ENCODE results near the gene UCHL5. TPM values are rescaled to one million over a fixed set of nuclear protein-coding genes. Genes with fewer than 3 reads are reported as not detected.

The UCHL5 gene
- total RNA-seq, 1 donor from 2014 or later, result 40.9 TPM

GRCh38 chr1:192974701-192975100 lies 84.5 kb downstream of the UCHL5 start:
- Mint-ChIP-seq H3K4me3 (no peak overlapping the region), H3K9me3 (peaks cover 3% of the 10 kb centered on the region), H3K27ac (ENCODE audit: unreplicated experiment) (no peak overlapping the region), H3K36me3 (ENCODE audit: low read depth) (peaks cover 12% of the 10 kb centered on the region), H3K27me3 (ENCODE audit: low read depth) (no peaks in the 10 kb centered on the region), H3K4me1 (peaks cover 9% of the 10 kb centered on the region)
- DNase-seq (ENCODE audit: low read depth, low spot score), result no peak
- no peak for TF ChIP-seq CTCF (conservative IDR thresholded peaks at IDR 0.05)

DNA sequence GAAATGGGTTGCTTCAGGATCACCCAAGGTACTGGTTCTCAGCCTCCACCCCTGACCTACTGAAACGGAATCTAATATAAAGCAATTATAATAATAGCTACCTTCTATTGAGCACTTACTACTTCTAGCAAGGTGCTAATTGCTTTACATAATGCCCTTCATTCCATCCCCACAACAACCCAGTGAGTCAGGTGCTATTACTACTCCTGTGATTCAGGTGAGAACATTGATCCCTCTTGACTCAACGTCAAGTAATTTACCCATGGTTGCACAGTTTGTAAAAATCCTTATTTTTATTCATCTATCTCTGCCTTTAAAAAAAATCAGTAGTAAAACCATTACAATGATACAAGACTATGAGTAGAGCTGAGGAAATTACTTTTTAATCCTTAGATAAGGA lies 85.2 kb downstream of the UCHL5 start:
- Mint-ChIP-seq H3K36me3 (ENCODE audit: low read depth) (peaks cover 7% of the 10 kb centered on the region), H3K9me3 (no peaks in the 10 kb centered on the region), H3K4me3 (no peak overlapping the region), H3K27me3 (ENCODE audit: low read depth) (no peaks in the 10 kb centered on the region), H3K27ac (ENCODE audit: unreplicated experiment) (no peak overlapping the region), H3K4me1 (peaks cover 9% of the 10 kb centered on the region)
- no peak for TF ChIP-seq CTCF (conservative IDR thresholded peaks at IDR 0.05)
- DNase-seq (ENCODE audit: low read depth, low spot score), result no peak

- no peak overlapping the region for H3K27ac Mint-ChIP-seq (ENCODE audit: unreplicated experiment)
- peaks cover 1% of the 10 kb centered on the region for H3K4me1 Mint-ChIP-seq
- H3K27me3 Mint-ChIP-seq (ENCODE audit: low read depth), result no peaks in the 10 kb centered on the region
- H3K9me3 Mint-ChIP-seq, result no peaks in the 10 kb centered on the region
- no peak for DNase-seq (ENCODE audit: low read depth, low spot score)
- H3K36me3 Mint-ChIP-seq (ENCODE audit: low read depth), result no peaks in the 10 kb centered on the region
- H3K4me3 Mint-ChIP-seq, result no peak overlapping the region
- TF ChIP-seq CTCF (conservative IDR thresholded peaks at IDR 0.05), result no peak
These were observed 86.0 kb downstream of the UCHL5 start for GRCh38 chr1:192973202-192973601.

- no peaks in the 10 kb centered on the region for H3K4me1 Mint-ChIP-seq
- H3K4me3 Mint-ChIP-seq, result no peak overlapping the region
- H3K27ac Mint-ChIP-seq (ENCODE audit: unreplicated experiment), result no peak overlapping the region
- H3K9me3 Mint-ChIP-seq, result no peaks in the 10 kb centered on the region
- H3K36me3 Mint-ChIP-seq (ENCODE audit: low read depth), result no peaks in the 10 kb centered on the region
- no peak for DNase-seq (ENCODE audit: low read depth, low spot score)
- no peaks in the 10 kb centered on the region for H3K27me3 Mint-ChIP-seq (ENCODE audit: low read depth)
- no peak for TF ChIP-seq CTCF (conservative IDR thresholded peaks at IDR 0.05)
These were observed 90.1 kb downstream of the UCHL5 start for GRCh38 chr1:192969091-192969490.

- Mint-ChIP-seq H3K27ac (ENCODE audit: unreplicated experiment) (no peak overlapping the region), H3K9me3 (no peaks in the 10 kb centered on the region), H3K4me3 (no peak overlapping the region), H3K4me1 (no peaks in the 10 kb centered on the region), H3K36me3 (ENCODE audit: low read depth) (no peaks in the 10 kb centered on the region), H3K27me3 (ENCODE audit: low read depth) (no peaks in the 10 kb centered on the region)
- no peak for TF ChIP-seq CTCF (conservative IDR thresholded peaks at IDR 0.05)
- no peak for DNase-seq (ENCODE audit: low read depth, low spot score)
These were observed 90.8 kb downstream of the UCHL5 start for GRCh38 chr1:192968323-192968722.

- H3K27me3 Mint-ChIP-seq (ENCODE audit: low read depth), result no peaks in the 10 kb centered on the region
- no peaks in the 10 kb centered on the region for H3K9me3 Mint-ChIP-seq
- DNase-seq (ENCODE audit: low read depth, low spot score), result no peak
- H3K36me3 Mint-ChIP-seq (ENCODE audit: low read depth), result no peaks in the 10 kb centered on the region
- H3K4me1 Mint-ChIP-seq, result no peaks in the 10 kb centered on the region
- H3K4me3 Mint-ChIP-seq, result no peak overlapping the region
- TF ChIP-seq CTCF (conservative IDR thresholded peaks at IDR 0.05), result no peak
- H3K27ac Mint-ChIP-seq (ENCODE audit: unreplicated experiment), result no peak overlapping the region
These were observed 91.3 kb downstream of the UCHL5 start for GRCh38 chr1:192967901-192968300.

Measured in neural crest cell (in vitro differentiated cells).